ENCODE measurements around the gene MCL1.

Gene MCL1

DNA sequence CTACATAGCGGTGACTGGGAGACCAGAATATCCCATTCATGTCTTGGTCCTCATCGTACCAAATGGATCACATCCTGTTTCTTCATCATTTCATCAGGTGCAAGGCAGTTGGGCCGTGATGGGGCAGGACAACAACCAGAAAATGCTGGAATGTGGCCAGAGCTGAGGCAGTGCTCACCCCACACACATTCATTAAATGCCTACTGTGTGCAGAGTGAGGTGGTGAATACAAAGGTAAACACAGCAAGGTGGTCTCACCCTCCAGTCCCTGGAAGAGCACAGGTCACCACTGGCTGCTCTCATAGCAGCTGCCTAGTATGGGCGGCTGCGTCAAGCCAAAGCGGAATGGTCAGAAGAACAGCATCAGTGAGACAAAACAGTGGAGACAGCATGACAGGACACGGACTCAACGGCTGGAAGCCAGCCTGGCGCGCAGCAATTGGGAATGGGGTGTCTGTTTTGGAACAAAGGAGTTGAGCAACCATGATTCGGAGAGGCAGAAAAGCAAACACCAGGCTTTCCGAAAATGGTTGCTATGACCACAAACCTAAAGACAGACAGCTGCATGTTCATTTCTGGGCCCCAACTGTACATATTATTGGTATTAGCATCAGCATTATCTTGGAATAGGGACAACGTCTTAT, 35.8 kb downstream of the MCL1 start:
- no peak for DNase-seq
- H3K36me3 Mint-ChIP-seq (ENCODE audit: low read depth) = no peaks in the 10 kb centered on the region
- TF ChIP-seq, protein P1, sequence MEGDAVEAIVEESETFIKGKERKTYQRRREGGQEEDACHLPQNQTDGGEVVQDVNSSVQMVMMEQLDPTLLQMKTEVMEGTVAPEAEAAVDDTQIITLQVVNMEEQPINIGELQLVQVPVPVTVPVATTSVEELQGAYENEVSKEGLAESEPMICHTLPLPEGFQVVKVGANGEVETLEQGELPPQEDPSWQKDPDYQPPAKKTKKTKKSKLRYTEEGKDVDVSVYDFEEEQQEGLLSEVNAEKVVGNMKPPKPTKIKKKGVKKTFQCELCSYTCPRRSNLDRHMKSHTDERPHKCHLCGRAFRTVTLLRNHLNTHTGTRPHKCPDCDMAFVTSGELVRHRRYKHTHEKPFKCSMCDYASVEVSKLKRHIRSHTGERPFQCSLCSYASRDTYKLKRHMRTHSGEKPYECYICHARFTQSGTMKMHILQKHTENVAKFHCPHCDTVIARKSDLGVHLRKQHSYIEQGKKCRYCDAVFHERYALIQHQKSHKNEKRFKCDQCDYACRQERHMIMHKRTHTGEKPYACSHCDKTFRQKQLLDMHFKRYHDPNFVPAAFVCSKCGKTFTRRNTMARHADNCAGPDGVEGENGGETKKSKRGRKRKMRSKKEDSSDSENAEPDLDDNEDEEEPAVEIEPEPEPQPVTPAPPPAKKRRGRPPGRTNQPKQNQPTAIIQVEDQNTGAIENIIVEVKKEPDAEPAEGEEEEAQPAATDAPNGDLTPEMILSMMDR (IDR thresholded peaks at IDR 0.05) = no peak
- H3K27ac Mint-ChIP-seq = no peak overlapping the region
- no peaks in the 10 kb centered on the region for H3K9me3 Mint-ChIP-seq
- H3K27me3 Mint-ChIP-seq (ENCODE audit: low read depth, poor library complexity) = peaks cover 14% of the 10 kb centered on the region
- H3K4me1 Mint-ChIP-seq = peaks cover 25% of the 10 kb centered on the region
- no peak overlapping the region for H3K4me3 Mint-ChIP-seq

DNA sequence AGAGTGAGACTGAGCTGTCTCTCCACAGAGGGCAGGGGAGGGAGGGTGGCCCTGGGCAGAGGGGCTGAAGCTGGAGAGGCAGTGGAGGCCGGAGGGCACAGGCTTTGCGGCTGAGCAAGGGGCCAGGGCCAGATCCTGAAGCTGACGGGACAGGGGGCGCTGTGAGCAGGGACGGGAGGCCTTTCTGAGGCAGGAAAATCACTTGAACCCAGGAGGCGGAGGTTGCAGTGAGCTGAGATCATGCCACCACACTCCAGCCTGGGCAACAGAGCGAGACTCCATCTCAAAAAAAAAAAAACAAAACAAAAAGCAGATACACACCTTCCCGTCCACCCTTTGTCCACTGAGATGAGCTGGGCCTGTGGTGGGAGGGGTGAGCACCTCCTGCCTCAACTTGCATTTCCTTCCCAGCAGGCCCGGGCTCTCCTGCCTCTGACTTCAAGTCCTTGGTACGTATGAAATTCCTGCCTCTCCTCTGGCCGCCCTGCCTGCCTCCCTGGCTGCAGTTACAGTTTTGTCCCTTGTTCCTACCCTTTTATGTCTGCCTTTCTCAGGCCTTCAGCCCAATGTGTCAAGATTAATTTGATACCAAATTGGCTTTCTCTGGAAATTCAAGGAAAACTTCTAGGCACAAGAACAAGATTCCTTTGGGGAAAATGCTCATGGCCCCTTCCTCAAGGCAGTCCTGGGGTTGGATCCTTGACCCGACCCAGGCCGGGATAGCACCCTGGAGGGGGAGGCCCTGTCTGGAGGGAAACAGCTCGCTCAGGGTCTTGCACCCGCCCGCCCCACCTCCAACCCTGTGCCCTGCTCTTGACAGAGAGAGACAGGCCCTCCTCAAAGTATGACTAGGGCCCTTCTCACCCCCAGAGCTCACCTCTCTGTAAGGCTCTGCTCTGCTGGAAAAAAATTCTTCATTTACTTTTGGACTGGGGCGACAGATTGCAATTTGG, 41.4 kb downstream of the MCL1 start:
- peak overlapping the region; percentile 83 for H3K27ac Mint-ChIP-seq
- peaks cover 5% of the 10 kb centered on the region for H3K27me3 Mint-ChIP-seq (ENCODE audit: low read depth, poor library complexity)
- no peak for DNase-seq
- H3K9me3 Mint-ChIP-seq = no peaks in the 10 kb centered on the region
- no peaks in the 10 kb centered on the region for H3K36me3 Mint-ChIP-seq (ENCODE audit: low read depth)
- H3K4me1 Mint-ChIP-seq = peaks cover 24% of the 10 kb centered on the region
- no peak overlapping the region for H3K4me3 Mint-ChIP-seq
- TF ChIP-seq, protein P1 (IDR thresholded peaks at IDR 0.05) = no peak

DNA sequence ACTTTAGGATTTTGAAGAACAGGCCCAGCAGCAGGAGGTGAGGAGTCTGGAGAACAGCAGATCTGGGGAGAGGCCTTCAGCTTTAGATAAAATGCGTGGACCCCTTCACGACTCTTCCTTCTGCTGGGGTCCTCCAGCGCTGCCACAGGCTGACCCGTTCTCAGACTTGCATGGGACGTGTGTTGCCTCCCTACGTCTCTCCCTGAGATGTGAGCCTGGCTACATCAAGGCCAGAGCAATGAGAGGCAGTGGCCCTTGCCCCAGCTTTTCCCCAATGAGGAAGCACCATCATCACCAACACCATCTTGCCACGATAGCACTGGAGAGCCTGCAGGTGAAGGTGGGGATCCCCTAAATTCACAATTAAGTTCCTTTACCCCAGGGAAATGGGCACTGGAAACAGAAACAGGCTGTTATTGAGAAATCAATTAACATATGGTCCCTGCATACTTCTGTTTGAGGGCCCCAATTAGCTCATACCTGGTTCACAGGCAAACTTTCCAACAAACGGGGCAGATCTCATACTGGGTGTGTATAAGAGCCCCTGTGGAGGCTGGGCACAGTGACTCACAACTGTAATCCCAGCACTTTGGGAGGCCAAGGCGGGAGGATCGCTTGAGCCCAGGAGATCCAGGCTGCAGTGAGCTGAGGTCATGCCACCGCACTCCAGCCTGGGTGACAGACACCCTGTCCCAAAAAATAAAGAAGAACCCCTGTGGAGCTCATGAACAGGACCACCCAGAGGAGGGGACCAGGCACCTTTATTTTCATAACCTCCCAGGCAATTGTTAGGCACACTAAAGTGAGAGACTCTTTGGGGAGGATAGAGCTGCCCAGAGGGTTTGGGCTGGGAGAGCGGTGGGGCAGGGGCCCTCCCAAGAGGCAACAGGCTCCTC, 42.3 kb downstream of the MCL1 start:
- TF ChIP-seq, protein P1 (IDR thresholded peaks at IDR 0.05) = no peak
- H3K36me3 Mint-ChIP-seq (ENCODE audit: low read depth) = no peaks in the 10 kb centered on the region
- H3K4me3 Mint-ChIP-seq = no peak overlapping the region
- peak overlapping the region; percentile 68 for H3K27ac Mint-ChIP-seq
- peaks cover 1% of the 10 kb centered on the region for H3K27me3 Mint-ChIP-seq (ENCODE audit: low read depth, poor library complexity)
- peaks cover 33% of the 10 kb centered on the region for H3K4me1 Mint-ChIP-seq
- no peak for DNase-seq
- no peaks in the 10 kb centered on the region for H3K9me3 Mint-ChIP-seq

DNA sequence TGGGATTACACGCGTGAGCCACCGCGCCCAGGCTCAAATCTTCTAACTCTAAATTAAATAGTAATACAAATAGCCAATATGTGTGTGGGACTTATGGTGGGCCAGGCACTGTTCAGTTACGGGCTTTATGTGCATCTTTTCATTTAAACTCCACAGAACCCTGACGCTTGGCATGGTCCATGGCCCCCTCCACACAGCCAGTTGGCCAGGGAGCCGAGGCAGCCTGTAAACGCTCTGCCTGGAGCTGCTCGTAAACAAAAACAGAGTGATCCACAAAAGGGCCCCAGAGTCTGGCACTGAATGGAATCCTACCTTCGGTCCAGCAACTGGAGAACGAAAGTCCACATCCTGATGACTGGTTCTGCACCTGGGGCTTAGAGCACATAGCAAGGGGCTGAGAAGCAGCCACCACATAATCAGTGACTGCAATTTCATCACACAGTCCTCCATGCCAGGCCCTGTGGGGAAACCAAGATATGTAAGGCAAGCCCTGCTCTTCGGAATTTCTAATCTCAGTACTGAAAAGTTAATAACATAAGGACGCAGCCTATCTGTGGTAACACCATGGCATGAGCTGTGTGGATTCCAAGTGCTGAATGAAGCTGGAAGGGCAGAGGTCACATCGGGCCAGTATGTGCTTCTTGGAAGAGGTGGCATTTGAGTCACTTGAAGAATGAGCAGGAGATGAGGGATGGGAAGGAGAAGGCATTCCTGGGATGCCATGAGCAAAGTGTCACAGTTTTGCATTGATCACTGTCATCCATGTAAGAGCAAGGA, 43.7 kb downstream of the MCL1 start:
- H3K9me3 Mint-ChIP-seq = no peaks in the 10 kb centered on the region
- H3K36me3 Mint-ChIP-seq (ENCODE audit: low read depth) = no peaks in the 10 kb centered on the region
- H3K4me3 Mint-ChIP-seq = no peak overlapping the region
- DNase-seq = no peak
- peaks cover 37% of the 10 kb centered on the region for H3K4me1 Mint-ChIP-seq
- TF ChIP-seq, protein P1 (IDR thresholded peaks at IDR 0.05) = no peak
- no peaks in the 10 kb centered on the region for H3K27me3 Mint-ChIP-seq (ENCODE audit: low read depth, poor library complexity)
- H3K27ac Mint-ChIP-seq = no peak overlapping the region

DNA sequence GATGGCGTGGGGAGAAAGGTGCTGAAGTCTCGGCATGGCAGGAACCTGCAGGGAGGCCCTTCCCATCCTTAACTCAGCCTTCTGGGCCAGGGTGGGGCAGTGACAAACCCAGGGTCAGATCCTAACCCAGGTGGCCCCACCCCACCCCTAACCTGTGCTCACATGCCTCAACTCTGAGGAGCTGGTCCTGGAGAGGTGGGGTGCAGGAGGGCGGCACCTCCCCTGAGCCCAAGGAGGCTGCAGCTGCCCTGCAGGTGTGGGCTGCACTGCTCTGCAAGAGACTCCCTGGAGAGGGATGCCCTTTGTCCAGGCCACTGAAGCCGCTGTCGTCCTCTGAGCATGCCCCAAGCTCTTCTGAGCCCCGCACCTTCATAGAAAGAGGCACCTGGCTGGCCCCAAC, 45.4 kb downstream of the MCL1 start:
- H3K27ac Mint-ChIP-seq = no peak overlapping the region
- H3K27me3 Mint-ChIP-seq (ENCODE audit: low read depth, poor library complexity) = no peaks in the 10 kb centered on the region
- no peak for DNase-seq
- peaks cover 42% of the 10 kb centered on the region for H3K4me1 Mint-ChIP-seq
- H3K36me3 Mint-ChIP-seq (ENCODE audit: low read depth) = no peaks in the 10 kb centered on the region
- H3K4me3 Mint-ChIP-seq = no peak overlapping the region
- no peaks in the 10 kb centered on the region for H3K9me3 Mint-ChIP-seq
- TF ChIP-seq, protein P1 (IDR thresholded peaks at IDR 0.05) = no peak
